HepG2 (cell line): ENCODE measurements around the gene PSMA4. TPM values are rescaled to one million over a fixed set of nuclear protein-coding genes. Genes with fewer than 3 reads are reported as not detected.

ENCODE experiments used
- ARHGAP35 ChIP-seq: sonication (generic); formaldehyde crosslinking; IDR thresholded peaks from 2 replicates; pipeline ENCODE4 v1.9.0; 2022; ENCODE audit warnings: mild to moderate bottlenecking, inconsistent platforms, moderate library complexity, missing genetic modification reagents, borderline replicate concordance
- ASH2L ChIP-seq: fragments of 300-600, 200-600 bp; sonication (generic); IDR thresholded peaks from 2 replicates; pipeline ENCODE4 v1.7.0; 2017; ENCODE audit warnings: low read depth, mild to moderate bottlenecking, moderate library complexity, mixed read lengths, low read length; ENCODE audit not compliant: insufficient read length
- FOXJ3 ChIP-seq: sonication (generic); formaldehyde crosslinking; IDR thresholded peaks from 2 replicates; pipeline ENCODE4 v1.4.0; 2020; ENCODE audit warnings: missing genetic modification reagents, mild to moderate bottlenecking, borderline replicate concordance
- FOXM1 ChIP-seq: sonication (generic); formaldehyde crosslinking; IDR thresholded peaks from 2 replicates; pipeline ENCODE4 v1.5.0; 2020; ENCODE audit warnings: missing genetic modification reagents
- FOXP1 ChIP-seq, 2 experiments: fragments of 450-650 bp in 1 of 2; IDR thresholded peaks; 2 replicates each; pipeline ENCODE4 v1.6.1; 2017 to 2018; ENCODE audit warnings: antibody characterized with exemption in 1 of 2
- KDM3A ChIP-seq: IDR thresholded peaks from 2 replicates; pipeline ENCODE4 v1.6.1; 2018; ENCODE audit warnings: low read depth, missing compliant biosample characterization
- KLF13 ChIP-seq: sonication (generic); formaldehyde crosslinking; IDR thresholded peaks from 2 replicates; pipeline ENCODE4 v1.4.0; 2020; ENCODE audit warnings: mild to moderate bottlenecking, missing genetic modification reagents
- NBN ChIP-seq: fragments of 450-650 bp; conservative IDR thresholded peaks from 2 replicates; pipeline ENCODE4 v1.6.1; 2017
- RNF2 ChIP-seq: fragments of 450-650 bp; conservative IDR thresholded peaks from 2 replicates; pipeline ENCODE4 v1.6.1; 2016; ENCODE audit warnings: low read depth
- ZNF224 ChIP-seq: sonication (generic); formaldehyde crosslinking; IDR thresholded peaks from 2 replicates; pipeline ENCODE4 v1.5.0; 2020; ENCODE audit warnings: mild to moderate bottlenecking, missing genetic modification reagents
- ZNF350 ChIP-seq: sonication (generic); formaldehyde crosslinking; IDR thresholded peaks from 2 replicates; pipeline ENCODE4 v1.4.0; 2020; ENCODE audit warnings: mild to moderate bottlenecking, low read depth, missing genetic modification reagents, borderline replicate concordance
- ZNF441 ChIP-seq: sonication (generic); formaldehyde crosslinking; IDR thresholded peaks from 2 replicates; pipeline ENCODE4 v1.7.0; 2021; ENCODE audit warnings: missing genetic modification reagents, borderline replicate concordance
- ZNF546 ChIP-seq: sonication (generic); formaldehyde crosslinking; conservative IDR thresholded peaks from 2 replicates; pipeline ENCODE4 v1.8.1; 2023; ENCODE audit warnings: mild to moderate bottlenecking, missing genetic modification reagents
- ZNF564 ChIP-seq: sonication (generic); formaldehyde crosslinking; IDR thresholded peaks from 2 replicates; pipeline ENCODE4 v1.8.1; 2023; ENCODE audit warnings: mild to moderate bottlenecking, missing genetic modification reagents
- ZNF670 ChIP-seq: sonication (generic); formaldehyde crosslinking; IDR thresholded peaks from 2 replicates; pipeline ENCODE4 v1.8.0; 2022; ENCODE audit warnings: mild to moderate bottlenecking, missing genetic modification reagents, borderline replicate concordance
- ZNF713 ChIP-seq: sonication (generic); formaldehyde crosslinking; IDR thresholded peaks from 2 replicates; pipeline ENCODE4 v1.4.0; 2020; ENCODE audit warnings: mild to moderate bottlenecking, missing genetic modification reagents
- ZNF816 ChIP-seq: sonication (generic); formaldehyde crosslinking; IDR thresholded peaks from 2 replicates; pipeline ENCODE4 v1.8.0; 2022; ENCODE audit warnings: missing genetic modification reagents, mild to moderate bottlenecking, borderline replicate concordance
- polyA plus RNA-seq, 8 experiments: library from polyadenylated mRNA; depleted of rRNA in 3 of 8; stranded (reverse) in 7 of 8; unstranded in 1 of 8; fragments of >200 nt; fragmentation: Illumina TruSeq in 4 of 8; extraction: Trizol in 4 of 8; gene quantifications; 2 replicates each; pipeline versions ENCODE4 v1.2.1 to v1.2.3, GENCODE V29; 2011 to 2016; ENCODE audit warnings: low read depth in 4 of 8, missing spikeins in 1 of 8, mixed read lengths in 1 of 8; ENCODE audit not compliant: insufficient read depth in 1 of 8
- total RNA-seq, 5 experiments: library from RNA; depleted of rRNA; stranded (reverse); fragments of >200 nt; fragmentation: Illumina TruSeq; extraction: Trizol; gene quantifications; 2 replicates each; pipeline ENCODE4 v1.2.3, GENCODE V29; 2016; ENCODE audit warnings: low read depth in 1 of 5
- TF ChIP-seq, protein P1 (sequence below): sonication (generic); formaldehyde crosslinking; IDR thresholded peaks from 2 replicates; pipeline ENCODE4 v1.4.0; 2020; ENCODE audit warnings: missing genetic modification reagents, borderline replicate concordance
- TF ChIP-seq, protein P2 (sequence below): IDR thresholded peaks from 2 replicates; pipeline ENCODE4 v1.6.1; 2012; ENCODE audit warnings: low read length, improper control_type of control experiment
- TF ChIP-seq, protein P3 (sequence below): sonication (generic); formaldehyde crosslinking; IDR thresholded peaks from 2 replicates; pipeline ENCODE4 v1.8.0; 2022; ENCODE audit warnings: mild to moderate bottlenecking, missing genetic modification reagents, moderate library complexity
- TF ChIP-seq, protein P4 (sequence below): sonication (generic); formaldehyde crosslinking; conservative IDR thresholded peaks from 2 replicates; pipeline ENCODE4 v1.8.1; 2023; ENCODE audit warnings: missing genetic modification reagents

Gene PSMA4
- total and polyA plus RNA-seq, 2 of the 13 experiments (the other 11 are each of a cell fraction or from before 2014, with no cell fraction given) = 202 to 404 TPM

DNA sequence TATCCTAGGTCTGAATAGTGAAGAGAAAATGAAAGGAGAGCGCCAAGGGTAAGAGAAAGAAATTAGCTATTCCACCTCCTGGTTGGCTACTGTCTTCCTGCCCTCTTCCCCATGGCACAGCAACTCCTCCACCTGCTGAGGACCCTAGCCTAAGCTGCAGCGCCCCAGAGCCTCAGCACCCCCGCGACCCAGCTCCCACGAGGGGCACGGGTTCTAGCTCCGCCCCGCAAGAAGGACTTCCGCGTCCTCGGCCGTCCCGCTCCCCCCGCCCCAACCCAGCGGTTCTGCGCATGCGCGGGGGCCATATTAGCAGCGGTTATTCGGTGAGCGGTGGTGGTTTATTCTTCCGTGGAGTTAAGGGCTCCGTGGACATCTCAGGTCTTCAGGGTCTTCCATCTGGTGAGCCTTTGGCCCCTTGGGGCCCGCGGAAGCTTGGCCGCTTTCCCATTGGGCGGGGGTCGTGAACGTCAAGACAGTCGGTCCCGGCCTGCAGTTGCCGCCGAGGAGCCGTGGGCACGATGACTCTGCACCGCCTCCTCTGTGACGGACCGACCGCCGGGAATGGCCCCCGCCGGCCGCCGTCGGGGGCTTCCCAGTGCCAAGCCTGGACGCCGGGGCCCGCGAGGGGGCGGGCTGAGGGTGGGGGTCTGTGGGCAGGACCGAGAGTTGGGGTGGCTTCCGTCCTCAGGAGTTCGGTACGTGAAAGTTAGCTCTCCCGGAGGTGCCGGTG, at the start of gene PSMA4 (continued):
- TF ChIP-seq, protein P1, sequence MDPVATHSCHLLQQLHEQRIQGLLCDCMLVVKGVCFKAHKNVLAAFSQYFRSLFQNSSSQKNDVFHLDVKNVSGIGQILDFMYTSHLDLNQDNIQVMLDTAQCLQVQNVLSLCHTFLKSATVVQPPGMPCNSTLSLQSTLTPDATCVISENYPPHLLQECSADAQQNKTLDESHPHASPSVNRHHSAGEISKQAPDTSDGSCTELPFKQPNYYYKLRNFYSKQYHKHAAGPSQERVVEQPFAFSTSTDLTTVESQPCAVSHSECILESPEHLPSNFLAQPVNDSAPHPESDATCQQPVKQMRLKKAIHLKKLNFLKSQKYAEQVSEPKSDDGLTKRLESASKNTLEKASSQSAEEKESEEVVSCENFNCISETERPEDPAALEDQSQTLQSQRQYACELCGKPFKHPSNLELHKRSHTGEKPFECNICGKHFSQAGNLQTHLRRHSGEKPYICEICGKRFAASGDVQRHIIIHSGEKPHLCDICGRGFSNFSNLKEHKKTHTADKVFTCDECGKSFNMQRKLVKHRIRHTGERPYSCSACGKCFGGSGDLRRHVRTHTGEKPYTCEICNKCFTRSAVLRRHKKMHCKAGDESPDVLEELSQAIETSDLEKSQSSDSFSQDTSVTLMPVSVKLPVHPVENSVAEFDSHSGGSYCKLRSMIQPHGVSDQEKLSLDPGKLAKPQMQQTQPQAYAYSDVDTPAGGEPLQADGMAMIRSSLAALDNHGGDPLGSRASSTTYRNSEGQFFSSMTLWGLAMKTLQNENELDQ = no peak
- TF ChIP-seq ZNF816 (CRISPR knock-in tag) = peak; percentile 83; the same call in 1 of the 2 replicates
- TF ChIP-seq FOXJ3 = no peak; the same call in 1 of the 2 replicates
- no peak for TF ChIP-seq NBN
- TF ChIP-seq KLF13 = no peak
- no peak; the same call in 1 of the 2 replicates for TF ChIP-seq ZNF224 (CRISPR knock-in tag)
- TF ChIP-seq KDM3A = peak; percentile 15; the same call in 1 of the 2 replicates
- no peak for TF ChIP-seq RNF2
- TF ChIP-seq ZNF713 (CRISPR knock-in tag) = no peak
- TF ChIP-seq ZNF350 (CRISPR knock-in tag) = peak; percentile 82; the same call in 1 of the 2 replicates
- 0 out of 2 replicates have a peak, but pooled peaks have one; percentile 71 for TF ChIP-seq ZNF670
- no peak for TF ChIP-seq FOXP1 (IDR thresholded peaks at IDR 0.05)
- TF ChIP-seq FOXP1 (CRISPR knock-in tag; IDR thresholded peaks at IDR 0.05) = no peak
- TF ChIP-seq ASH2L = peak; percentile 91
- TF ChIP-seq, protein P2, sequence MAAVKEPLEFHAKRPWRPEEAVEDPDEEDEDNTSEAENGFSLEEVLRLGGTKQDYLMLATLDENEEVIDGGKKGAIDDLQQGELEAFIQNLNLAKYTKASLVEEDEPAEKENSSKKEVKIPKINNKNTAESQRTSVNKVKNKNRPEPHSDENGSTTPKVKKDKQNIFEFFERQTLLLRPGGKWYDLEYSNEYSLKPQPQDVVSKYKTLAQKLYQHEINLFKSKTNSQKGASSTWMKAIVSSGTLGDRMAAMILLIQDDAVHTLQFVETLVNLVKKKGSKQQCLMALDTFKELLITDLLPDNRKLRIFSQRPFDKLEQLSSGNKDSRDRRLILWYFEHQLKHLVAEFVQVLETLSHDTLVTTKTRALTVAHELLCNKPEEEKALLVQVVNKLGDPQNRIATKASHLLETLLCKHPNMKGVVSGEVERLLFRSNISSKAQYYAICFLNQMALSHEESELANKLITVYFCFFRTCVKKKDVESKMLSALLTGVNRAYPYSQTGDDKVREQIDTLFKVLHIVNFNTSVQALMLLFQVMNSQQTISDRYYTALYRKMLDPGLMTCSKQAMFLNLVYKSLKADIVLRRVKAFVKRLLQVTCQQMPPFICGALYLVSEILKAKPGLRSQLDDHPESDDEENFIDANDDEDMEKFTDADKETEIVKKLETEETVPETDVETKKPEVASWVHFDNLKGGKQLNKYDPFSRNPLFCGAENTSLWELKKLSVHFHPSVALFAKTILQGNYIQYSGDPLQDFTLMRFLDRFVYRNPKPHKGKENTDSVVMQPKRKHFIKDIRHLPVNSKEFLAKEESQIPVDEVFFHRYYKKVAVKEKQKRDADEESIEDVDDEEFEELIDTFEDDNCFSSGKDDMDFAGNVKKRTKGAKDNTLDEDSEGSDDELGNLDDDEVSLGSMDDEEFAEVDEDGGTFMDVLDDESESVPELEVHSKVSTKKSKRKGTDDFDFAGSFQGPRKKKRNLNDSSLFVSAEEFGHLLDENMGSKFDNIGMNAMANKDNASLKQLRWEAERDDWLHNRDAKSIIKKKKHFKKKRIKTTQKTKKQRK = no peak
- TF ChIP-seq ZNF546 = peak; percentile 71; the same call in 1 of the 2 replicates
- no peak for TF ChIP-seq ZNF564 (CRISPR knock-in tag)
- no peak; the same call in 1 of the 2 replicates for TF ChIP-seq ARHGAP35 (CRISPR knock-in tag)
- TF ChIP-seq, protein P3, sequence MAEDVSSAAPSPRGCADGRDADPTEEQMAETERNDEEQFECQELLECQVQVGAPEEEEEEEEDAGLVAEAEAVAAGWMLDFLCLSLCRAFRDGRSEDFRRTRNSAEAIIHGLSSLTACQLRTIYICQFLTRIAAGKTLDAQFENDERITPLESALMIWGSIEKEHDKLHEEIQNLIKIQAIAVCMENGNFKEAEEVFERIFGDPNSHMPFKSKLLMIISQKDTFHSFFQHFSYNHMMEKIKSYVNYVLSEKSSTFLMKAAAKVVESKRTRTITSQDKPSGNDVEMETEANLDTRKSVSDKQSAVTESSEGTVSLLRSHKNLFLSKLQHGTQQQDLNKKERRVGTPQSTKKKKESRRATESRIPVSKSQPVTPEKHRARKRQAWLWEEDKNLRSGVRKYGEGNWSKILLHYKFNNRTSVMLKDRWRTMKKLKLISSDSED (CRISPR knock-in tag) = no peak
- no peak for TF ChIP-seq FOXM1 (CRISPR knock-in tag)
- TF ChIP-seq, protein P4, sequence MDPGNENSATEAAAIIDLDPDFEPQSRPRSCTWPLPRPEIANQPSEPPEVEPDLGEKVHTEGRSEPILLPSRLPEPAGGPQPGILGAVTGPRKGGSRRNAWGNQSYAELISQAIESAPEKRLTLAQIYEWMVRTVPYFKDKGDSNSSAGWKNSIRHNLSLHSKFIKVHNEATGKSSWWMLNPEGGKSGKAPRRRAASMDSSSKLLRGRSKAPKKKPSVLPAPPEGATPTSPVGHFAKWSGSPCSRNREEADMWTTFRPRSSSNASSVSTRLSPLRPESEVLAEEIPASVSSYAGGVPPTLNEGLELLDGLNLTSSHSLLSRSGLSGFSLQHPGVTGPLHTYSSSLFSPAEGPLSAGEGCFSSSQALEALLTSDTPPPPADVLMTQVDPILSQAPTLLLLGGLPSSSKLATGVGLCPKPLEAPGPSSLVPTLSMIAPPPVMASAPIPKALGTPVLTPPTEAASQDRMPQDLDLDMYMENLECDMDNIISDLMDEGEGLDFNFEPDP (CRISPR knock-in tag) = no peak
- peak; percentile 65; the same call in 1 of the 2 replicates for TF ChIP-seq ZNF441
